IPS-20b (cell line): ENCODE measurements around the gene MAFG.

ENCODE experiments used
- H3K27ac ChIP-seq: one replicate; pipeline ENCODE4 v1.5.1; 2013; ENCODE audit warnings: low read length
- H3K27me3 ChIP-seq: 2 replicates; pipeline ENCODE4 v1.6.1; 2013; ENCODE audit warnings: mild to moderate bottlenecking, low read length, inconsistent platforms; ENCODE audit not compliant: insufficient read depth
- H3K36me3 ChIP-seq: 2 replicates; pipeline ENCODE4 v1.6.1; 2013; ENCODE audit warnings: low read depth, mild to moderate bottlenecking, inconsistent platforms, low read length, moderate library complexity; ENCODE audit not compliant: insufficient read depth
- H3K4me1 ChIP-seq: 2 replicates; pipeline ENCODE4 v1.6.1; 2013; ENCODE audit warnings: mild to moderate bottlenecking, control low read depth, inconsistent platforms, low read length, moderate library complexity; ENCODE audit not compliant: insufficient read depth
- H3K4me3 ChIP-seq: 2 replicates; pipeline ENCODE4 v1.5.1; 2013; ENCODE audit warnings: mild to moderate bottlenecking, low read length, inconsistent platforms
- H3K9ac ChIP-seq: 2 replicates; pipeline ENCODE4 v1.6.1; 2013; ENCODE audit warnings: low read depth, mild to moderate bottlenecking, inconsistent platforms, low read length, moderate library complexity
- H3K9me3 ChIP-seq: 2 replicates; pipeline ENCODE4 v1.6.1; 2013; ENCODE audit warnings: mild to moderate bottlenecking, low read depth, low read length, inconsistent platforms; ENCODE audit not compliant: insufficient read depth

Gene MAFG

DNA sequence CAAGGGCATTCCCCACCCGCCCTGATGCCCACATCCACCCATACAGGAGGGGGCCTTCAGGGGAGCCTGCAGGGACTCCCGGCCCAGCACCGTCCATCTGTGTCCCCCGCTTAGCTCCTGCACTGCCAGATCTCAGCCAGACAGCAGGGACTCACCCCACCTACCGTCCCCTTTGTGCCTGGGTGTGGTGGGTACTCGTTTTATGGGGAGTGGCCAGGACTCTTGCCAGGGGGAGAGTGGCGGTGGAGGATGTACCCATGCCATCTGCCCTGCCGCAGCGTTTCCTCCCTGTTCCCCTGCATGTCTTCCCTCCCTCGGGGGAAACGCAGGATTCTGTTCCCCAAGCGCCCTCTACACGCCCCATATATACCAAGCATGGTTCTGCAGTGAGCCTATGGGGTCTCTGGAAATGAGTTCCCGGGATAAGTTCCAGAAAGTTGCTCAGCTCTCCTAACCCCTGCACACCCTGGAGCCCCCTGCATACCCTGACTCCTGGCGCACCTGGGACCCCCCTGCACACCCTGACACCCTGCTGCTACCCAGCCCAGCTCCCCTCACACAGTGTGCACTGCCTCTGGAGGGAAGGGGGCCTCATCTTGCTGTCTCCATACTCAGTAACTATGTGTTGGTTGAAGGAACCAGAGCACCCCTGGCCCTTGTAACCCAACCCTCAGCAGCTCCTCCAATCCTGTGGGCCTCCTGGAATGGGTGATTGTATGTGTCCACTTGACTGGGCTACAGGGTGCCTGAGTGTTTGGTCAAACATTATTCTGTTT, 4.2 kb upstream of the MAFG start:
- no peaks in the 10 kb centered on the region for H3K4me1 ChIP-seq

DNA sequence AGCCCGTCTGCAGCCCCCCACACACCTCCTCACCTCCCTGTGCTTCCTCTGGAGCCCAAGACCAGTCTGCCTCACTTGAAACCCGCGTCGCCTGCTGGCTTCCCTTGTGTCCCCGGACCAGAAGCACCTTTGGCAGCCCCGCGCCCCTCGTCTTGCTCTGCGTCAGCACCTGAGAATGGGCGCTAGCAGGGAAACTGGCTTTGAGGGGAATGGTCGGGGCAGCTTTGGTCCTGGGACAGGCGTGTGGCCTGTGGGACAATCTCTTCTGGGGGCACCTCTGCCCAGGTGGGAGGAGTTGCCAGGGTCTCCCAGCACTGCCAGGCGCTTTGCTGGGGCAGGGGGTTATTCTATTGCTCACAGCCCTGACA, 3.6 kb upstream of the MAFG start:
- no peak overlapping the region for H3K27ac ChIP-seq

More for the DNA sequence above, 4.2 kb upstream of the MAFG start:
- Histone ChIP-seq H3K27me3 (peaks cover 17% of the 10 kb centered on the region), H3K9me3 (no peaks in the 10 kb centered on the region), H3K4me3 (no peak overlapping the region), H3K36me3 (peaks cover 7% of the 10 kb centered on the region), H3K27ac (no peak overlapping the region), H3K9ac (no peak overlapping the region)

DNA sequence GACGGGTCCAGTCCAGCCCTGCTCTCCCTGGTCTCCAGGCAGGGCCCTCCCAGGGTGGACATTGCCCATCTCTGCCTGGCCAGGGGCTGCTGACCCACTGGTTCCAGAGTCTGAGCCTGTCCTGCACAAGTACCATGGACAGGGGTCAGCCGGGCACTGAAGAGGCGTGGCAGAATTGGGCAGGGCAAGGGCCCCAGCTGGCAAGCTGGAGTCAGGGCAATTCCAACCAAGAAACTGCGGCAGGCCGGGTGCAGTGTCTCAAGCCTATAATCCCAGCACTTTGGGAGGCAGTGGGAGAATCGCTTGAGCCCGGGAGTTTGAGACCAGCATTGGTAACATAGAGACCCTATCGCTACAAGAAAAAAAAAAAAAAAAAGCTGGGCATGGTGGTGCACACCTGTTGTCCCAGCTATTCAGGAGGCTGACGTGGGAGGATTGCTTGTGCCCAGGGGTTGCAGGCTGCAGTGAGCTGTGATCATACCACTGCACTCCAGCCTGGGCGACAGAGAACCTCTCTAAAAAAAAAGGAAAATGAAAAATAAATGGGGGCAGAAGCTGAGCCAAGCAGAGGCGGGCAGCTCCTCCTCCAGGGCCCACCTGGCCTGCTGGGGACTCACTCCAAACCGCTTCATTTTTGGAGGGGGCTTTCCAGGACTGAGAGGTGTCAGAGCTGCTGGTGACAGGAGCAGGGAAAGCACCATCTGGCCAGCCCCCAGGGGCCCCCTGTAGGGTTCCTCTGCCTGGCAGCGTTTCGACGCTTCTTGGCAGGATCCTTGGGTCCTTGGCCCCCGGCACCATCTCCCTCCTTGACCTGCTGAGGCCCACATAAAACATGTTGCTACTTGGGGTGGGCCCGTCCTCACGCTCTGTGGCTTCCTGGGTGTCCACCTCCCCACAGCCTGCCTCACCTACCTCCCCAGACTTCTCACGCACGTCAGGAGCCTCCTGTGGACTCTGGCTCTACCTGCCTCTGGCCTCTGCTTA, 2.9 kb upstream of the MAFG start:
- peaks cover 7% of the 10 kb centered on the region for H3K36me3 ChIP-seq
- no peak overlapping the region for H3K9ac ChIP-seq
- H3K27ac ChIP-seq = no peak overlapping the region
- H3K9me3 ChIP-seq = no peaks in the 10 kb centered on the region
- H3K4me1 ChIP-seq = no peaks in the 10 kb centered on the region; the same call in 1 of the 2 replicates
- H3K4me3 ChIP-seq = no peak overlapping the region
- H3K27me3 ChIP-seq = peaks cover 17% of the 10 kb centered on the region

More for the DNA sequence above, 3.6 kb upstream of the MAFG start:
- Histone ChIP-seq H3K9ac (no peak overlapping the region), H3K36me3 (peaks cover 7% of the 10 kb centered on the region), H3K27me3 (peaks cover 17% of the 10 kb centered on the region), H3K9me3 (no peaks in the 10 kb centered on the region), H3K4me3 (no peak overlapping the region), H3K4me1 (no peaks in the 10 kb centered on the region; the same call in 1 of the 2 replicates)

- Histone ChIP-seq H3K9me3 (no peaks in the 10 kb centered on the region), H3K4me3 (0 out of 2 replicates have a peak overlapping the region, but pooled peaks have one; percentile 77), H3K27ac (no peak overlapping the region), H3K27me3 (peaks cover 17% of the 10 kb centered on the region), H3K4me1 (peaks cover 6% of the 10 kb centered on the region; the same call in 1 of the 2 replicates), H3K9ac (no peak overlapping the region), H3K36me3 (peaks cover 7% of the 10 kb centered on the region)
Measured at GRCh38 chr17:81929253-81930141, 2.0 kb upstream of the MAFG start.

- H3K9me3 ChIP-seq = no peaks in the 10 kb centered on the region
- peak overlapping the region; percentile 77 for H3K4me3 ChIP-seq
- H3K36me3 ChIP-seq = peaks cover 2% of the 10 kb centered on the region; the same call in 1 of the 2 replicates
- H3K4me1 ChIP-seq = peaks cover 14% of the 10 kb centered on the region; the same call in 1 of the 2 replicates
- peak overlapping the region; percentile 73; the same call in 1 of the 2 replicates for H3K9ac ChIP-seq
- H3K27ac ChIP-seq = no peak overlapping the region
- H3K27me3 ChIP-seq = peaks cover 17% of the 10 kb centered on the region
Measured at GRCh38 chr17:81928544-81929252, 1.2 kb upstream of the MAFG start.

- peaks cover 17% of the 10 kb centered on the region for H3K27me3 ChIP-seq
- H3K9me3 ChIP-seq = no peaks in the 10 kb centered on the region
- peaks cover 6% of the 10 kb centered on the region for H3K36me3 ChIP-seq
- peaks cover 16% of the 10 kb centered on the region; the same call in 1 of the 2 replicates for H3K4me1 ChIP-seq
- H3K27ac ChIP-seq = no peak overlapping the region
- H3K9ac ChIP-seq = peak overlapping the region; percentile 79; the same call in 1 of the 2 replicates
- peak overlapping the region; percentile 80; the same call in 1 of the 2 replicates for H3K4me3 ChIP-seq
Measured at GRCh38 chr17:81927152-81927652, 333 bp downstream of the MAFG start.

DNA sequence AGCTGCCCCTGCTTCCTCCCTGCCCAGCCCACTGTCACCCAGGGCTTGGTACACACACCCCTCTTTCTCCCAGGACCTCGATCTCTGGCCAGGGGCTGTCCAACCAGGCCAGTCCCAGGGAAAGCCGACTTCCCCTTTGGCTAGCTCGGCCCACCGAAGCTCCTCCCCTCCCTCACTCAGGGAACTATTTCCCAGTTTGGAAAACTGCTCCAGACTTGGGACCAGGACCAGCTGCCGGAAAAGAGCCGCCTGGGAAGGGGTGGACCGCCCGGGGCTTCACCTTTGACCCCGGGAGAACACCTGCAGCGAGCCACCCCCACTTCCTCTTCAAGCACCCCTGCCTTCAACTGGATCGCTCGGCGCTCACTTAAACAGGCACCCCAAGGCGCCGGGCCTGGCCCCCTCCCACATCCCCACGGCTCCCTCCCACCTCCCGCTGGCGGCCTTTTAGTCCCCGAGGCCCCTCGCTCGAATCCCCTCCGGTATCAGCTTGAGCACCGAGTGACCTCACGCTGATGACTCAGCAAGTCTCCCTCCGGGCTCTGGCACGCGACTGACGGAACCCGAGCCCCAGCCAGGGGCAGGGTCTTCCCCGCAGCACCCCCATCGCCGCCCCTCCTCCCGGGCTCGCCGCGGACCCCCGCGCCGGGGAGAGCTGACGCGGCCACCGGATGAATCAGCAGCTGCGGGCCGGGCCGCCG, 934 bp downstream of the MAFG start:
- peaks cover 17% of the 10 kb centered on the region for H3K27me3 ChIP-seq
- H3K4me1 ChIP-seq = peaks cover 16% of the 10 kb centered on the region; the same call in 1 of the 2 replicates
- H3K9me3 ChIP-seq = no peaks in the 10 kb centered on the region
- H3K27ac ChIP-seq = peak overlapping the region; percentile 47
- H3K36me3 ChIP-seq = peaks cover 12% of the 10 kb centered on the region
- peak overlapping the region; percentile 80 for H3K4me3 ChIP-seq
- peak overlapping the region; percentile 79 for H3K9ac ChIP-seq

DNA sequence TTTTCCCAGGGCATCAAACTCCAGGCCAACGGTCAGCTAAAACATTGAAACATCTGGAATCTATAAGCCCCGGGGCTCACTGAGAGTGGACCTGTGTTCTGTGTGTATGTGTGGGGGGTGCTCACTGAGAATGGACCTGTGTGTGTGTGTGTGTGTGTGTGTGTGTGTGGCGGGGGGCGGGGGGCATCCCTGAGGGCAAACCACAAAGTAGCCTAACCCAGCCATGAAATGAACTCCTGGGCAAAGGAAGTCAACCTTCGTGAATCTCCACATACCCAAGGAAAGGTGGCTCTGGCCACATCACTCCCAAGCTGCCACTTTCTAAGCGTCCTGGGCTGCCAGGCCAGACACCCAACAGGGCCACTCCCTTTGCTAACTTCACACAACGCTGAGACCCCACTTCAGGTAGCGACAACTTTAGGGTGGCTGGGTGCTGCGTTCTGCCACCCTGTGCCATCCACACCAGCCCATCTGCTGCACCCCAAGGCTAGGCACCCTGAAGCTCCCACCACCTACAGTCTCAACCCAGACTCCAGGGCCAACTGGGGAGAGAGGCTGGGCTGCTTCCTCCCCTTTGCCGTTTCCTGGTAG, 1.6 kb downstream of the MAFG start:
- peaks cover 17% of the 10 kb centered on the region for H3K27me3 ChIP-seq
- H3K27ac ChIP-seq = peak overlapping the region; percentile 47
- H3K9ac ChIP-seq = peak overlapping the region; percentile 79; the same call in 1 of the 2 replicates
- H3K4me3 ChIP-seq = peak overlapping the region; percentile 80
- peaks cover 16% of the 10 kb centered on the region; the same call in 1 of the 2 replicates for H3K4me1 ChIP-seq
- H3K36me3 ChIP-seq = peaks cover 18% of the 10 kb centered on the region
- no peaks in the 10 kb centered on the region for H3K9me3 ChIP-seq

DNA sequence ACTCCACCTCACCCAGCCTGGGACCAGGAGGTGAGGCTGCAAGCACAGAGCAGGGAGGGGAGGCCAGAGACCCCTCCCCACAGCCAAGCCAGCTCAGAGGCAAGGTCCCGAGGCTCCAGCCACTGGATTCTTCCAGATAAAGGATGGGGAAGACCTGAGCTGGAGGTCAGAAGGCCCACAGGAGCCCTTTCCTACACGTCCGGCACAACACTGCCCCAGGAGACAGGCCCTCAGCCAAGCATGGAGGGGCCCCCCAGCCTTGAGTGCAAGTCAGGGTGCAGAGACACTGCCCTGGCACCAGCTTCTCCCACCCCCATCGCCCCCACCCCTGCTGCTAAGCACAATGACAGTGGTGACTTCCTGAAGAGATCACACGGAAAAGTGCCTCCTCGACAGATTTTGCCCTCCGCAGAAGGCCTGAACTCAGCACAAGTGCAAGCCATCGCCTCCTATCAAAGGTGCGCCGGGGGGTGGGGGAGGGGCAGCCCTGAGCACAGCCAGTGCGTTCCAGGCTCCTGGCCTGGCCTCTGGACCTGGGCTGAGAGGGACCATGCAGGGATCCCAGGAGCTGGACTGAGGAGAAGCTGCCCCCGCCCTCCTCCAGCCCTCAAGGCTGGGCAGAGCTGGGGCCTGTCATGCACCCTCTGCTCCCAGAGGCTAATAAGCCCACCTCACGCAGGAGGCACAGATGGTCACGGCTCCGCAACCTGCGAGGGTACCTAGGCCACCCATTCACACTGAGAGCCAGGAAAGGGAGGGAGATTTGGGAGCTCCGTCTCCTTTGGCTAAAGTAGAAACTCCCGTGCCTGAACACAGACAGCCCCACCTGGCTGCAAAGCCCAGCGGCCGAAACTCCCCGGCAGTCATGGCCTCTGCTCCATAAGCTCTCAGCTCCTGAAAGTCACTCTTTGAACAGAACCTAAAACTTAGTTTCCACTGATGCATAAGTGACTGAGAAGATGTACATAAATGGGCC, 2.7 kb downstream of the MAFG start:
- H3K27me3 ChIP-seq = peaks cover 17% of the 10 kb centered on the region
- H3K36me3 ChIP-seq = peaks cover 28% of the 10 kb centered on the region
- no peaks in the 10 kb centered on the region for H3K9me3 ChIP-seq
- H3K9ac ChIP-seq = peak overlapping the region; percentile 75; the same call in 1 of the 2 replicates
- peak overlapping the region; percentile 55; the same call in 1 of the 2 replicates for H3K4me3 ChIP-seq
- H3K4me1 ChIP-seq = peaks cover 16% of the 10 kb centered on the region; the same call in 1 of the 2 replicates
- peak overlapping the region; percentile 76 for H3K27ac ChIP-seq
